Left ventricle myocardium superior (tissue), 1 donor: ENCODE results near the gene COL5A1. TPM values are rescaled to one million over a fixed set of nuclear protein-coding genes. Genes with fewer than 3 reads are reported as not detected.
"Not testable (repeated sequence)": the region's sequence is repeated elsewhere in the genome, so short reads cannot be mapped to it uniquely, and the experiment has no call there.

Experiments
- ATAC-seq: fragments of 200-7000 bp; cut with Tn5 transposase; one replicate; pipeline ENCODE4 v1.9.1; 2020; ENCODE audit warnings: mild to moderate bottlenecking, moderate library complexity
- DNase-seq: peaks from one replicate; pipeline ENCODE4 v3.0.0-alpha.2; 2020
- intact Hi-C: fragments of 100-400 bp; cut with micrococcal nuclease; formaldehyde crosslinking; loops from one replicate; pipeline ENCODE4 v1.11.0; 2022
- total RNA-seq: library from RNA; stranded (reverse); fragmentation: NEBNext Ultra II Directional; extraction: Animal tissue kit (Norgen Biotek cat#: 25700); gene quantifications from one replicate; pipeline ENCODE4 v1.2.1, GENCODE V29; 2021
- donor health status: DM: no; HTN: yes; CAD: no; lungs with severe emphysema.

COL5A1 gene
- total RNA-seq, 1 donor from 2014 or later: 14.8 TPM

DNA sequence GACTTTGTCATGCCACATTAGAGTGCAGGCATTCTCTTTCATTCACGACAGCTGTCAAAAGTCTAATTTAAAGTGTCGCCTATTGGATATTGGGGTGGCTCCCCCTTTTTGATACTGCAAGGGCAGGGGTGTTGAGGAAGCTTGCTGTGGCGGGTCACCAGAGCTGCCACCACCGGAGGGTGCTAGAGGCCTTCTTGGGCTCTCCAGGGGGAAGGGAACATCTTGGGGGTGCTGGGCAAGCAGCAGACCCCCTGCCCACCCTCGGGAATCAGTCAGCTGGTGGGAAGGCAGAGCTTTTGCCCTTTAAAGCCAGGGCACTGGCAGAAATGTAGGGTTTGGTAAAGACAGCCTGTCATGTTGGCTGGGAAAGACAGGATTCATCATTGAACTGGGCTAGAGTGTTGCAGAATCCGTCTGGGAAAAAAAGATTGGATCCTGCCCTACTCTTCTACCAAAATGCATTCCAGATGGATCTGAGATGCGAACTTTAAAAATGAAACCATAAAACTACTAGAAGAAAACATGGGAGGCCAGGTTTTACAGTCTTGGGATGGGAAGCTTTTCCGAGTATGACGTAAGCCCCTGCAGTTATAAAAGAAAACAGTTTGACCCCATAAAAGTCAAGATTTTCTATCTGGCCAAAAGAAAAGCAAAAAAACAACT, 22.3 kb downstream of the COL5A1 start:
- DNase-seq (peak; percentile 21), ATAC-seq (no peak)
- intact Hi-C loops: no loop called here

DNA sequence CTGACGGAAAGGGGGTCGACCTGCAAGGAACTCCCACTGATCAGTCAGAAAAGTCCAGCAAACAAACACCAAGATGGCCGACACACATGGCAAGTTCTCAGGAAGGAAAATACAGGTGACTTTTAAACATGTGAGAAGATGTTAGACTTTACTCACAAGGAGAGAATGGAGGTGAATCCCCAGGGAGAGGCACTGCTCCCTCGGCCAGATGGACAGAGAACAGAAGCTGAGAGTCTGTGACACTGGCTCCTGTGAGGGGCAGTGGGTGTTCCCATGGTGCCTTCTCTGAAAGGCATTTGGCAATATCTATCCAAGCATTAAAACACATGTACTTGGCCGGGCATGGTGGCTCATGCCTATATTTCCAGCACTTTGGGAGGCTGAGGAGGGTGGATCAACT, 22.8 kb downstream of the COL5A1 start:
- ATAC-seq (no peak), DNase-seq (peak; percentile 17)
- intact Hi-C loops: no loop called here

DNA sequence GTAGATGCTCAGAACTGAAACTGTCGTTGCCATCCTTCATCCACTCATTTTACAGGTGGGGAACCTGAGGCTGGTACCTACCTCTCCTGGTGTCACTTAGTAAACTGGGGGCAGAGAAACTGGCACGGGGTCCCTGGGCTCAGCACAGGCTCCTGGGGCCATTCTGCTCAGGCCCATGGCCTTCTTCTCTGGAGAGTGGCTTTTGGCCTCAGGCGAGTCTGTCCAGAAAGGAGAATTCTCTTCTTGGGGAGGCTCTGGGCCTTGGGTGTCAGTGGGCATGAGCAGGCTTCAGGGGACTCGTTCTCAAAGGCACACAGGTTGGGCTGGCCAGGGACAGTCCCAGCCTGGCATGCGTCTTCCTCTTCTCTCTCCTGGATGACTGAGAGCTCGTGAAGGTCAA, 24.6 kb downstream of the COL5A1 start:
- DNase-seq (no peak), ATAC-seq (no peak)

DNA sequence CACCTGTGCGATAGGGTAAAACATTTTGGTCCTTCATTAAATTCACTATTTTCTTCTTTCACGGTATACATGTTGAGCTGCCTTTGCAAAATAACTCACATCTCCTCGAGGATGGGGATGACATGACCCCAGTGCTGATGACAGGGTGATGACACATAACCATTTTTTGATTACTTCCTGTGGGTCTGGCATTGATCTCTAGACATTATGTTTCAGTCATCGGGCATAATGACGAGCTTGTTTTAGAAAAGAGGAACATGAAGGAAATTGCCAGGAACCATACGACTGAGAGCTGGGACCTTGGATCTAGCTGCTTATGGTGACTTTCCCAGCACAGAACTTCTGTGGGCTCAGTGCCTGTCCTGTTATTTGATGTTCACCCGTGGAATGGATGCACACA, 25.2 kb downstream of the COL5A1 start:
- intact Hi-C loops: no loop called here
- ATAC-seq (no peak), DNase-seq (no peak)

More for the DNA sequence above, 24.6 kb downstream of the COL5A1 start:
- intact Hi-C loops: no loop called here

DNA sequence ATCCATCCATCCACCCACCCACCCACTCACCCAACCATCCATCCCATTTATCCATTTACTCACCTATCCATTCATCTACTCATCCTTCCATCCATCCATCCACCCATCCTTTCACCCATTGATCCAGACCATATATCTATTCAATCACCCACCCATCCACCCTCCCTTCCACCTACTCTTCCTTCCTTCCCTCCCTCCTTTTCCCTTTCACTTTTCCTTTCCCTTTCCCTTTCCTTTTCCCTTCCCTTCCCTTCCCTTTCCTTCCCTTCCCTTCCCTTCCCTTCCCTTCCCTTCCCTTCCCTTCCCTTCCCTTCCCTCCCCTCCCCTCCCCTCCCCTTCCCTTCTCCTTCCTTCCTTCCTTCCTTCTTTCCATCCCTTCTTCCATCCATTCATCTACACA, 27.4 kb downstream of the COL5A1 start:
- DNase-seq, intact Hi-C loops, ATAC-seq: not testable (repeated sequence)

DNA sequence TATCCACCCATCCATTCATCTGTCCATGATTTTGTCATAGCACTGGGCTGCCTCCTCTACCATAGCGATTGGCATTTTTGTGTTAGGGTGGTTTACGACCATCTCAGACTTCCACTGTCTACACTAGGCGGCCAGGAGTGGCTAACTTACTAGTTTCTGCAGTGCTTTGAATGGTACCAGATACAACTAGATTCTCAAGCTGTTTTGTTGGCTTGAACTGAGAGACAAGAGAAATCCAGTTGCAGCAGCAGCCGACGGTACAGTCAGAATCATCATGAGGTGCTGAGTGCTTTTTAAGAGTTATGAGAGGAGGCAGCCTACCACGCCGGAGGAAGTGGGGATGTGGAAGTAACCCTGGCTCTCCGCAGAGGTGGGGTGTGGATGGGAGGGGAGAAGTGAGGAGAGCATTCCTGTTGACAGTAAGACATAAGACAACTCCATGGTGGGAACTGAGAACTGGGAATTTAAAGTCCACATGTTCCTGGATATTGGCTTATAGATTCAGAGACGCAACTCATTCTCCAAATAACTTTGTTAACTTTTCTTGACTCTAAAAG, 27.9 kb downstream of the COL5A1 start:
- intact Hi-C loops: no loop called here
- DNase-seq: peak; percentile 15
- no peak for ATAC-seq

DNA sequence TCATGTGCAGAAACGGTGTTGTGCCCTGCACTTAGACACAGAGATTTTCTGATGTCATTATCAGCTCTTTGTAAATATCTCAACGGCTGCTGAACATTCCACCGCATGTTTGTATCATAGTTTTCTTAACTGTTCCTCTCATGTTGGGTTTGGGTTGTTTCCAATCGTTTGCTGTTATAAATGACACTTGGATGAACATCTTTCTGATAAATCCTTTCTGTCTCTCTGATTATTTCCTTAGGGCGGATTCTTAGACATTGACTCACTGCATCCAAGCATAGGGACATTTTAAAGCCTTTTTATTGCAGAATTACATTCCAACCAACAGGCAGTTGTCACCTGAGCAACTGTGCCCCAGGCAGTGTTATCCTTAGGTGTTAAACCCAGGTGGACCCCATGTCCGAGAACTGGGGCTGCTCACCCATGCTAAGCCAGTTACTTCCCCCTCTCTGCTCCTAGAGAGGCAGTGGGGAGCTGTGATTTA, 28.5 kb downstream of the COL5A1 start:
- intact Hi-C loops: no loop called here
- ATAC-seq (no peak), DNase-seq (no peak)

DNA sequence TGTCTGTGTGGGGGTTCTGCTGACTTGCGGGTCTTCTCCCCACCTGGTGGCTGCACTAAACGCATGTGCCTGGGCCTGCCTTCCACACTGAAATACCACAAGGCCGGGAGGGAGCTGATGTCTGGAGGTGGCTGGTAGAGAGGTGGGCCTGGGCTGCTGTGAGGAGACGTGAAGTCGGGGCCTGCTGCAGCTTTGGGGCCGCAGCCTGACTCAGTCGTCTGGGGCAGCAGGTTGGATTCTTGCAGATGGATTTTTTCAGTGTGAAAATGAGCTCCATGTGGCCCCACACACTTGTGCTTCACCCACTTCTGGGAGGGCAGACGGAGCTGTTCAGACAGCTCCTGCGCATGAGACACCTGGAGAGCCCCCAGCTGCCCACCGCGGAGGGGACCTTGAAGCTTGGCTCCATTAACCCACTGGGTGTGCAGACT, 29.3 kb downstream of the COL5A1 start:
- DNase-seq: peak; percentile 20
- no peak for ATAC-seq
- intact Hi-C loops: no loop called here

DNA sequence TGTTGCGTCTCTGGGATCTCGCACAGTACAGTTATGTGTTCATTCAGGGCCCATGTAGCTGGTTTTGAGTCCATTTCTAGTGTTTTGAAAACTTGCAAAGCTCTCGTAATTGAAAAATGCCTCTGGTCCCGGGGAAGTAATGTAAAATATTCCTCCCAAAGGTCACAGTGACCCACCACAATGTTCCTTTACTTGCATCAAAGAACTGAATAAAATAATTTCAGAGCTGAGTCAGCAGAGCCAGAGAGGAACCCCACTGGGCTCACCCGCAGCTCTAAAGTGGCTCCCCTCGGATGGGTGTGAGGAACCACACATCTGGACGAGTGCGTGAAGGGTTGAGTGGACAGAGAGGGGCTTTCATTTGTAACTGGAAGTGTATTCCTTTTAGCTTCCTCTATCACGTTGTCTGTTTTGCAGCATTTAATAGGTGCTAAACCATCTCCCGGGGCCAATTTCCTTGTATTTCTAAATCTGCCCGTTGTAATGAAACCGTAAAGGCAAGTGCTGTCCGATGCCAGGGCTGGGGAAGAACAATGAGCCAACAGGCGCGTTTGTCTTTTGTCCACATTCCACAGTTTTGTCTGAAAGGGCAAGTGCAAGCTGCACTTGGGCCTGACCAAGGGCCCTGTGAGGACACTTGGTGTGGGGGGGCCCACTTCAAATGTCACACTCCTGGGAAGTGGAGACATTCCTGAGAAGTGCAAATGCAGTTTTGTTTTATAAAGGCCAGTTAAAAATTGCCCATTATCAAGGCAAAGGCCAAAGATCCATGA, 29.9 kb downstream of the COL5A1 start:
- no peak for ATAC-seq
- peak; percentile 16 for DNase-seq
- intact Hi-C loops: no loop called here

DNA sequence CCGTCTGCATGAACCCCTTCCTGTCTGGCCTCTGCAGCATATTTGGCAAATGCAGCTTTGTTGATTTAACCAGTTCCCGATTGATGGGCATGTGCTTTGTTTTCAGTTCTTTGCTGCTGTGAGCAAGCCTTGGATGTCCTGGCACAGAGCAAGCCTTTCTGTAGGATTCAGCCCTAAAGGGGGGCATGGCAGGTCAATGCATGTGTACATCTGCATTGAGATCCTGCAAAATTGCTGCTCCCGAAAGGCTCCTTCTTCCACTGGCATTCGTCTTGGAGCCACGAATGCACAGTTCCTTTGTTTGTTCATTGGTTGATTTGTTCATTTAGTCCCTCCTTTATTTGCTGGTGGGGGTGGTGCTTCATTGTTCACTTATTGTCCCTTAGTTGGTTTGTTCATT, 34.8 kb downstream of the COL5A1 start:
- no peak for ATAC-seq
- intact Hi-C loops: no loop called here
- DNase-seq: no peak

DNA sequence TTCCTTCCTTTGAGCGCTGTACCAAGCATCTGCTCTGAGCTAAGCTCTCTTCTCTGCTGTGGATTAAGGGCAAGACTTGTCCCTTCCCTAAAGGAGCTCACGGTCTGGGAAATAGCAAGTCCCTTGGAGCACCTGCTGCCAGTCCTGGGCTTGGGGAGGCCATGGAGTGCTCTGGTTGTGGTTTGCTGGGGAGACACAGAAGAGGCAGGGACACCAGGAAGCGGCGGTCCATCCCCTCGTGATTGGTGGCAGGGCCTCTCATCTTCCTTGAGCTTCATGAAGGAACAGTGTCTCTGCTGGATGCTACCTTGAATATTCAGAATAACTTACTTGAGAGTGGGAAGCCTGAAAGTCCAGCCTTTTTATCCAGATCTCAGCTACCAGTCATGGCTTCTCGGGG, 35.3 kb downstream of the COL5A1 start:
- DNase-seq (peak; percentile 5), ATAC-seq (no peak)
- intact Hi-C loops: no loop called here

DNA sequence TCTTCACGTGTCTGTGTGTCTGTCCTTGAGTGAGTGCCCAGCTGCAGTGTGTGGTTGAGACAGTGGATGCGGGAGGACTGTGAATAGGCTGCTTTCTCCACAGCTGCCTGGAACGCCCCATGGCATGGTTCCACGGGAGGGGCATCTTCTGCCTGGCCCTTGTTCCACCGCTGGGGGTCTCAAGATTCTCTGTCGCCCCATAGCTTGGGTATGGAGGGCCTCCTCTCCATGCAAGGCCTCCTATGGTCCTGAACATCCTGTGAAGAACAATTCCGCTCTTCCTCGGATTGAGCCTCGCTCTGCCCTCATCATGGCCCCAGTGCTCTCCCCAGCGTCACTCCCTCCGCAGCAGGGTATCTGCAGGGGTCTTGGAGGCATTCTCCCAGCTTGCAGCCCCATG, 36.1 kb downstream of the COL5A1 start:
- ATAC-seq: no peak
- DNase-seq: peak; percentile 14
- intact Hi-C loops: no loop called here

DNA sequence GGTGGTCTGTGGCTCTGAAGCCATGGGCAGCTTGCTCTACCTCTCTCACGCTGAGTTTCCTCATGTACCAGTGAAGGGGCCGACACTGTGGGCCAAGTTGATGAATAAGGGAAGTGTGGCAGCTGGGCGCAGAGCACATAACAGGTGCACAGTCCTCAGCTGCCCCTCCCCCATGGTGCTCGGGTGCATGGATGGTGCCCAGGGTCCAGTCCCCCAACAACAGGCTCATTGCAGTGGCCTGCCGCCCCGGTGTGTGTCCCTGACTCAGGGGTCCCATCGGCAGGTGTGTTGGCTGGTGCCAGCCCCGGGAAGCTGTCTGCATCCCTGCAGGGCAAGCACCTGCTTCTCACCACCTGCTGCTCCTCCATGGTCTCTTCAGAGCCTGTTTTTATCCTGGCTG, 36.6 kb downstream of the COL5A1 start:
- DNase-seq (peak; percentile 27), ATAC-seq (no peak)
- intact Hi-C loops: no loop called here

DNA sequence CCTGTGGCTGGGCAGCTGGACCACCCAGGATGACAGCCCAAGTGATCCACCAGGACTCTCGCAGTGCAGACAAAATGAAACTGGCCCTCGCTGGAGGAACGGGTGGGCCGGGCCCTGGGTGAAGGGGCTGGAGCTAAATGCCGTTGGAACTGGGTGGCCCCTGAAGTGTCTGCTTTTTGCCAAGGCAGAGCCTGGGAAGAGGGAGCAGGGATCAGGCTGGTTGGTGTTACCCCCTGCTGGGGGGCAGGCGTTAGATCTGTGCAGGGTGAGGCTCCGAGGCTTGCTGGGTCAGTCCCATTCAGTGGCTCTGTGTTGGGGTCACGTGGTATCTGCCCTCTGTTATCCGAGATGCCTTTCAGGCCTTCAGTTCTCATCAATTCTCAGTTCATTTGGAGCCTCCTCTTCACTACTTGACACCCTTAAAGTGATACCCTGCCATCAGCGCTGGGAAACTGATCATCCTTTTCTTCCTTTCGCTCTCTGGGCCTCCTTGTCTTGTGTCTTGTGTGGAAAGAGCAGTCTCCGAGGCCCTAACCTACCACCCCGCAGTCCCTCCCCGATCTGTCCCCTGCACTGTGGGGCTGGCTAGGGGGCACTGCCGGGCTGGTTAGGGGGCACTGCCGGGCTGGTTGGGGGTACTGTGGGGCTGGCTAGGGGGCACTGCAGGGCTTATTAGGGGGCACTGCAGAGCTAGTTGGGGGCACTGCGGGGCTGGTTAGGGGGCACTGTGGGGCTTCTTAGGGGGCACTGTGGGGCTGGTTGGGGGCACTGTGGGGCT, 37.3 kb downstream of the COL5A1 start:
- intact Hi-C loops: no loop called here
- peak; percentile 20 for DNase-seq
- ATAC-seq: no peak

DNA sequence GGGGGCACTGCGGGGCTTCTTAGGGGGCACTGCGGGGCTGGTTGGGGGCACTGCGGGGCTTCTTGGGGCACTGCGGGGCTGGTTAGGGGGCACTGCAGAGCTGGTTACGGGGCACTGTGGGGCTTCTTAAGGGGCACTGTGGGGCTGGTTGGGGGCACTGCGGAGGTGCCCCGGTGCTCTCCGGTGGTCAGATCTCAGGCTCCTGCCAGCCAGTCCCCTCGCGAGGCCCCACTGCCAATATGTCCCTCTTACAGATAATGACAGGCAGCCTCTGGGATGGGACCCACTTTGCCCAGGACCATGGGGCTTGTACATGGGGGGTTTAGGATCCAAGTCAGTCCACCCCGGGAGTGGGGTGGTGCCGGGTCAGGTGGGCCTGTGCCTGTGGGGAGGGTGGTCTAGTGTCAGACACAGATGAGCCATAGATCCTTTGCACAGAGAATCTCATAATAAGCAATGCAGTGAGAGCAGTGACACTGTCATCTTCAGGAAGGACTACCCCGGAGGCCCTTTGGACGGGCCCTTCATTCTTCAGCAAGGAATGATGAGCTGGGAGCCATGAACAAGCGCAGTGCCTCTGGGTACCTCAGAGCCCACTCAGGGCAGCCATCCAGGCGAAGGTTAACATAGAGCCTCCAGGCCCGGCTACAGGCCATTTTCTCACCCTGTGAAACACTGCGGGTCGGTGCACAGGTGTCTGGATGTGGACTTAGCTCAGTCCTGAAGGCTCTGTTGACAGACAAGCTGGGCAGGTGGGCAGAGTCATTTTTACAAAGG, 38.2 kb downstream of the COL5A1 start:
- intact Hi-C loops: no loop called here
- ATAC-seq (no peak), DNase-seq (peak; percentile 11)

DNA sequence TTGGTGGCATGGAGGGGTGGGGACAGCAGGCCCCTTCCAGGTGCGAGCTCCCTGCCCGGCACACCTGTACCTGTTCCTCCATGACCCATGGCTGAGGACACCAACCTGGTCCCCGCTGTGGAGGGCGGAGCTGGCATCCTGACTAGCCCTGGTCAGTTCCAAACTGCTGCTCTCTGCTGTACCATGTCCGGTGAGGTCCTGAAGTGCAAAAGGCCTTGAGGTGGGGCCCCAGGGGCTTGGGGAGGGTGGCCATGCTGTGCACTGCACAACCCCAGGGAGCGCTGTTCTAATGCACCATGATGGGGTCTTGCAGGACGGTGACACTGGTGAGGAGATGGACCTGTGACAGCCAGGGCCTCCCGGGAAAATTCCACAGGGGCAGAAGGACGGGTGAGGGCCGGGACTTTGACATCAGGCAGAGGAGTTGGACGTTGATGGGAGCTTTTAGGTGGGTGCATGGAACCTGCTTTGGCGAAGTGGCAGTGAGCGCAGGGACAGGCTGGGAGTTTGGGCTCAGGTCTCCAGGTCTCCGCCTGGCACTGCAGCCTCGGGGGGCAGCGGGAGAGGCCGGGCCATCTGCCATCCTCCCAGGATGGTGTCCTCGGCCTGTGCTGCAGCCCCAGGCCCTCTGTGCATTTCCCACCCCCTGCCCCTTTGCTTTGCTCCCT, 38.9 kb downstream of the COL5A1 start:
- intact Hi-C loops: no loop called here
- DNase-seq: peak; percentile 26
- ATAC-seq: no peak

DNA sequence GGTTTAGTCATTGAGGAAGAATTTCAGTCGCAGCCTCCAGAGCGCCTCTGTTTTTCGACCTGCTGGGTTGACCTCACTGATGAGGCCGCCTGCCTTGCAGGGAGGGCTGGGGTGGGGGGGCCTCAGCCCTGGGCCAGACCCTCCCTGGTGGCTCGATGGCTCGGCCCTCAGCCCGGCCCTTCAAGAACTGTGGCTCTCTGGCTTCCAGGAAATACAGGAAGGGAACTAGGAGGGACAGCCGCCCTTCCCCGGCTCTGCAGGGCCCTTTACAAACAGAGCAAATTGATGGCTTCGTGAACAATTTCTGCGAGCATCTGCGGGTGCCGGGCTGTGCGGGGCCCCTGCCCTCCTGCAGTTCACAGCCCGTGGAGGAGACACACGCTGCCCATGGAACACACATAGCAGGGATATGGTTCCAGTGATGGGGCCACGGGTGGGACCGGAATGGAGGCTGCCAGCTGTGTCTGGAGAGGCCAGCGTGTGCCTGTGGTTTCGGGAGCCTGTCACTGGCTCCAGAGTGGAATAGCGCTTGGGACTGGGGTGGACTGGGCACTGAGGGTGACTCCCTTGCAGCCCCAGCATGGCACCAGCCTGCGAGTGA, 39.6 kb downstream of the COL5A1 start:
- DNase-seq: peak; percentile 54
- peak; percentile 63 for ATAC-seq
- intact Hi-C loops: no loop called here

DNA sequence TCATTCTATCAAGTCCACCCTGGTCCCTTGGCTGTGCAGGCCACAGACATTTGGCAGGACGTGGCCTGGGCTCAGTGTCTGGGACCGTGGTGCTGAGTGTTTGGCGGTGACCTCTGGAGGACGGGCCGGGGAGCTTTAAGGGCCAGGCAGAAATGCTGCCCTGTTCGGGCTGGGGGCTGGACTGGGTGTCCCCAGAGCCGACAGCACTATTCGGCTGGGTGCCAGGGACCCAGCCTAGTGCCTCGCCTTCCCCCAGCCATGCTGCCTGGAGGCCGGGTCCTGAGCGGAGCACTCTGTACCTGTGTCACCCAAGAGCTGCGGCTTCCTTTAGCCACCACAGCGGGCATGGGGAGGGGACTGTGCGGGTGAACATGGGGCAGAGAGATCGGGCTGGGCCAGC, 40.4 kb downstream of the COL5A1 start:
- peak; percentile 59 for ATAC-seq
- intact Hi-C loops: no loop called here
- peak; percentile 56 for DNase-seq
